ENCODE measurements around the gene TSPAN18. TPM values are rescaled to one million over a fixed set of nuclear protein-coding genes. Genes with fewer than 3 reads are reported as not detected.
A peak's percentile ranks its signal among the peaks of the same experiment; 100 is the strongest.

Gene TSPAN18
- total and polyA plus RNA-seq, 2 experiments from 2014 or later, result 68.6 to 82.8 TPM

- Histone ChIP-seq H3K4me1 (ENCODE audit: low read depth) (peaks cover 28% of the 10 kb centered on the region), H3K9me3 (ENCODE audit: low read depth) (no peaks in the 10 kb centered on the region), H3K36me3 (no peaks in the 10 kb centered on the region), H3K4me3 (no peak overlapping the region), H3K27me3 (no peaks in the 10 kb centered on the region), H3K27ac (peak overlapping the region; percentile 59)
- DNase-seq (ENCODE audit: low read depth in 1 of 2, low spot score in 1 of 2), result no peak
- no peak for TF ChIP-seq CTCF (IDR thresholded peaks at IDR 0.05; ENCODE audit: low read depth, low read length)
Observed at GRCh38 chr11:44778195-44779100, 51.7 kb downstream of the TSPAN18 start.

- TF ChIP-seq CTCF (IDR thresholded peaks at IDR 0.05; ENCODE audit: low read depth, low read length), result no peak
- Histone ChIP-seq H3K27me3 (no peaks in the 10 kb centered on the region), H3K36me3 (no peaks in the 10 kb centered on the region), H3K4me1 (ENCODE audit: low read depth) (peaks cover 24% of the 10 kb centered on the region), H3K27ac (peak overlapping the region; percentile 70), H3K9me3 (ENCODE audit: low read depth) (no peaks in the 10 kb centered on the region), H3K4me3 (no peak overlapping the region)
- no peak for DNase-seq (ENCODE audit: low read depth in 1 of 2, low spot score in 1 of 2)
Observed at GRCh38 chr11:44779736-44780520, 53.2 kb downstream of the TSPAN18 start.

GRCh38 chr11:44780940-44781631 lies 54.3 kb downstream of the TSPAN18 start:
- Histone ChIP-seq H3K4me1 (ENCODE audit: low read depth) (peaks cover 24% of the 10 kb centered on the region), H3K36me3 (no peaks in the 10 kb centered on the region), H3K27me3 (no peaks in the 10 kb centered on the region), H3K4me3 (no peak overlapping the region), H3K9me3 (ENCODE audit: low read depth) (no peaks in the 10 kb centered on the region), H3K27ac (peak overlapping the region; percentile 70)
- peak; percentile 65 to 87 for DNase-seq (ENCODE audit: low read depth in 1 of 2, low spot score in 1 of 2)
- TF ChIP-seq CTCF (IDR thresholded peaks at IDR 0.05; ENCODE audit: low read depth, low read length), result no peak

GRCh38 chr11:44781655-44782054 lies 54.9 kb downstream of the TSPAN18 start:
- H3K4me1 ChIP-seq (ENCODE audit: low read depth), result peaks cover 24% of the 10 kb centered on the region
- TF ChIP-seq CTCF (IDR thresholded peaks at IDR 0.05; ENCODE audit: low read depth, low read length), result no peak

GRCh38 chr11:44782478-44782877 lies 55.7 kb downstream of the TSPAN18 start:
- no peaks in the 10 kb centered on the region for H3K9me3 ChIP-seq (ENCODE audit: low read depth)
- DNase-seq (ENCODE audit: low read depth in 1 of 2, low spot score in 1 of 2), result no peak
- peaks cover 19% of the 10 kb centered on the region for H3K4me1 ChIP-seq (ENCODE audit: low read depth)
- no peaks in the 10 kb centered on the region for H3K27me3 ChIP-seq
- peak overlapping the region; percentile 70 for H3K27ac ChIP-seq
- H3K4me3 ChIP-seq, result no peak overlapping the region
- H3K36me3 ChIP-seq, result no peaks in the 10 kb centered on the region
- TF ChIP-seq CTCF (IDR thresholded peaks at IDR 0.05; ENCODE audit: low read depth, low read length), result no peak

More at GRCh38 chr11:44781655-44782054, 54.9 kb downstream of the TSPAN18 start:
- peak in 1 of 2 donors; percentile 46 for DNase-seq (ENCODE audit: low read depth in 1 of 2, low spot score in 1 of 2)
- Histone ChIP-seq H3K36me3 (no peaks in the 10 kb centered on the region), H3K4me3 (no peak overlapping the region), H3K27ac (peak overlapping the region; percentile 70), H3K9me3 (ENCODE audit: low read depth) (no peaks in the 10 kb centered on the region), H3K27me3 (no peaks in the 10 kb centered on the region)

Measured in cardiac muscle cell (in vitro differentiated cells and primary cell).